Fibroblast of mammary gland (primary cell): ENCODE data around the gene TIGD1.

Experiments used
- DNase-seq: peaks from one replicate; pipeline ENCODE4 v3.0.0-alpha.2; 2010; ENCODE audit warnings: low read depth
- H3K4me3 ChIP-seq: 2 replicates; pipeline ENCODE4 v1.5.1; 2011; ENCODE audit warnings: low read depth, mild to moderate bottlenecking, low read length, moderate library complexity; ENCODE audit not compliant: control insufficient read depth
- CTCF ChIP-seq: conservative IDR thresholded peaks from 2 replicates; pipeline ENCODE4 v1.5.1; 2011; ENCODE audit warnings: low read depth, low read length, inconsistent platforms; ENCODE audit not compliant: control insufficient read depth, insufficient read depth

The TIGD1 gene

GRCh38 chr2:232545511-232546375 lies 4.6 kb downstream of the TIGD1 start:
- no peak for TF ChIP-seq CTCF
- H3K4me3 ChIP-seq, result no peak overlapping the region
- DNase-seq, result no peak

GRCh38 chr2:232544674-232545073 lies 5.7 kb downstream of the TIGD1 start:
- no peak for TF ChIP-seq CTCF
- H3K4me3 ChIP-seq, result no peak overlapping the region
- no peak for DNase-seq

GRCh38 chr2:232543928-232544631 lies 6.3 kb downstream of the TIGD1 start:
- no peak for TF ChIP-seq CTCF
- H3K4me3 ChIP-seq, result no peak overlapping the region
- no peak for DNase-seq

GRCh38 chr2:232543491-232543890 lies 6.9 kb downstream of the TIGD1 start:
- no peak for DNase-seq
- TF ChIP-seq CTCF, result no peak
- no peak overlapping the region for H3K4me3 ChIP-seq

- no peak for DNase-seq
- no peak for TF ChIP-seq CTCF
These were observed 7.5 kb downstream of the TIGD1 start for GRCh38 chr2:232542715-232543467.

GRCh38 chr2:232541961-232542714 lies 8.2 kb downstream of the TIGD1 start:
- H3K4me3 ChIP-seq, result no peak overlapping the region
- no peak for TF ChIP-seq CTCF
- DNase-seq, result no peak

More at GRCh38 chr2:232542715-232543467, 7.5 kb downstream of the TIGD1 start:
- H3K4me3 ChIP-seq, result no peak overlapping the region
